Left lobe of liver (tissue), 2 donors: ENCODE data around the gene SLC22A23. TPM values are rescaled to one million over a fixed set of nuclear protein-coding genes. Genes with fewer than 3 reads are reported as not detected.
A peak's percentile ranks its signal among the peaks of the same experiment; 100 is the strongest.

ENCODE experiments used
- ATAC-seq: fragments of 200-7000 bp; cut with Tn5 transposase; one replicate; pipeline ENCODE4 v1.9.1; 2020; ENCODE audit warnings: mild to moderate bottlenecking, moderate library complexity
- DNase-seq: peaks from one replicate; pipeline ENCODE4 v3.0.0-alpha.2; 2020; ENCODE audit warnings: low spot score
- total RNA-seq: library from RNA; stranded (reverse); gene quantifications from one replicate; pipeline ENCODE4 v1.2.1, GENCODE V29; 2021
- donor health status: DM: no; HTN: no; CAD: no; lungs with moderate emphysema.
- donor health status: DM: no; HTN: yes; CAD: no.

Gene SLC22A23
- total RNA-seq, 1 donor from 2014 or later = 16.9 TPM

GRCh38 chr6:3449321-3449720, 7.5 kb downstream of the SLC22A23 start:
- ATAC-seq = no peak
- DNase-seq = no peak

- ATAC-seq (no peak), DNase-seq (no peak)
Measured at GRCh38 chr6:3447005-3447404, 9.8 kb downstream of the SLC22A23 start.

GRCh38 chr6:3446184-3446583, 10.7 kb downstream of the SLC22A23 start:
- DNase-seq (no peak), ATAC-seq (no peak)

- DNase-seq (no peak), ATAC-seq (no peak)
Measured at GRCh38 chr6:3444276-3445088, 12.4 kb downstream of the SLC22A23 start.

- peak; percentile 26 for ATAC-seq
- DNase-seq = no peak
Measured at GRCh38 chr6:3443221-3443515, 13.7 kb downstream of the SLC22A23 start.

GRCh38 chr6:3442431-3443220, 14.2 kb downstream of the SLC22A23 start:
- no peak for DNase-seq
- no peak for ATAC-seq

GRCh38 chr6:3440911-3441310, 15.9 kb downstream of the SLC22A23 start:
- DNase-seq (no peak), ATAC-seq (no peak)

- ATAC-seq (no peak), DNase-seq (no peak)
Measured at GRCh38 chr6:3439961-3440360, 16.9 kb downstream of the SLC22A23 start.

GRCh38 chr6:3438190-3439167, 18.4 kb downstream of the SLC22A23 start:
- DNase-seq (no peak), ATAC-seq (no peak)

GRCh38 chr6:3433005-3433404, 23.8 kb downstream of the SLC22A23 start:
- DNase-seq = no peak
- ATAC-seq = peak; percentile 74

GRCh38 chr6:3432416-3432815, 24.4 kb downstream of the SLC22A23 start:
- no peak for ATAC-seq
- no peak for DNase-seq

GRCh38 chr6:3431994-3432393, 24.9 kb downstream of the SLC22A23 start:
- ATAC-seq = no peak
- no peak for DNase-seq

- ATAC-seq = no peak
- no peak for DNase-seq
Measured at GRCh38 chr6:3429211-3429610, 27.6 kb downstream of the SLC22A23 start.

- ATAC-seq = no peak
- no peak for DNase-seq
Measured at GRCh38 chr6:3428700-3429099, 28.1 kb downstream of the SLC22A23 start.

- ATAC-seq = peak; percentile 45
- no peak for DNase-seq
Measured at GRCh38 chr6:3428247-3428646, 28.6 kb downstream of the SLC22A23 start.

GRCh38 chr6:3427687-3428085, 29.2 kb downstream of the SLC22A23 start:
- ATAC-seq = peak; percentile 81
- DNase-seq = no peak

- DNase-seq (no peak), ATAC-seq (peak; percentile 9)
Measured at GRCh38 chr6:3426927-3427686, 29.7 kb downstream of the SLC22A23 start.

- ATAC-seq (peak; percentile 32), DNase-seq (no peak)
Measured at GRCh38 chr6:3426091-3426926, 30.5 kb downstream of the SLC22A23 start.

GRCh38 chr6:3425574-3425973, 31.3 kb downstream of the SLC22A23 start:
- ATAC-seq (no peak), DNase-seq (no peak)
